Endothelial cell of umbilical vein (primary cell): ENCODE results near the gene MTMR3.

Experiments used
- POLR2A ChIP-seq: IDR thresholded peaks from 2 replicates; pipeline ENCODE4 v1.6.1; 2012; ENCODE audit warnings: low read depth, mild to moderate bottlenecking, control low read depth, low read length
- POLR2AphosphoS5 ChIP-seq: IDR thresholded peaks from 2 replicates; pipeline ENCODE4 v1.6.1; 2012; ENCODE audit warnings: low read depth, mild to moderate bottlenecking, control low read depth, low read length, moderate library complexity; ENCODE audit not compliant: insufficient read depth

- TF ChIP-seq POLR2AphosphoS5 (no peak), POLR2A (no peak)
Measured at GRCh38 chr22:29871684-29872083, 11.3 kb upstream of the MTMR3 start.
